ENCODE measurements around the gene HNF1B. TPM values are rescaled to one million over a fixed set of nuclear protein-coding genes. Genes with fewer than 3 reads are reported as not detected.

Gene HNF1B
- total RNA-seq, 1 donor from 2014 or later = 4.6 TPM

- peaks cover 51% of the 10 kb centered on the region for H3K4me1 Mint-ChIP-seq (ENCODE audit: low read depth)
- peak overlapping the region; percentile 11 for H3K4me3 Mint-ChIP-seq (ENCODE audit: low read depth)
- intact Hi-C loops (cut with micrococcal nuclease) = loop anchor here (1.0 to 5.0 kb wide), 4 partner anchors 9 to 73 kb away; no protein-coding TSS in a partner anchor
- H3K9me3 Mint-ChIP-seq = no peaks in the 10 kb centered on the region
- peak; percentile 37 for DNase-seq (ENCODE audit: low spot score)
- peak overlapping the region; percentile 88 for H3K27ac Mint-ChIP-seq
- H3K36me3 Mint-ChIP-seq (ENCODE audit: low read depth) = no peaks in the 10 kb centered on the region
- H3K27me3 Mint-ChIP-seq (ENCODE audit: low read depth) = no peaks in the 10 kb centered on the region
Observed at GRCh38 chr17:37774504-37774903, 29.6 kb upstream of the HNF1B start.

GRCh38 chr17:37772982-37773381, 28.1 kb upstream of the HNF1B start:
- Mint-ChIP-seq H3K27me3 (ENCODE audit: low read depth) (no peaks in the 10 kb centered on the region), H3K27ac (peak overlapping the region; percentile 88), H3K4me3 (ENCODE audit: low read depth) (peak overlapping the region; percentile 10), H3K4me1 (ENCODE audit: low read depth) (peaks cover 51% of the 10 kb centered on the region), H3K9me3 (no peaks in the 10 kb centered on the region), H3K36me3 (ENCODE audit: low read depth) (no peaks in the 10 kb centered on the region)
- DNase-seq (ENCODE audit: low spot score) = no peak
- intact Hi-C loops (cut with micrococcal nuclease) = loop anchor here (1.0 to 5.0 kb wide), 4 partner anchors 12 to 74 kb away; no protein-coding TSS in a partner anchor

GRCh38 chr17:37770631-37771518, 26.0 kb upstream of the HNF1B start:
- no peak for DNase-seq (ENCODE audit: low spot score)
- Mint-ChIP-seq H3K9me3 (no peaks in the 10 kb centered on the region), H3K4me3 (ENCODE audit: low read depth) (no peak overlapping the region), H3K27me3 (ENCODE audit: low read depth) (peaks cover 8% of the 10 kb centered on the region), H3K27ac (no peak overlapping the region), H3K4me1 (ENCODE audit: low read depth) (peaks cover 63% of the 10 kb centered on the region), H3K36me3 (ENCODE audit: low read depth) (no peaks in the 10 kb centered on the region)
- intact Hi-C loops (cut with micrococcal nuclease) = loop anchor here (5.0 kb wide), 3 partner anchors 61 to 76 kb away; no protein-coding TSS in a partner anchor

GRCh38 chr17:37769050-37769449, 24.2 kb upstream of the HNF1B start:
- DNase-seq (ENCODE audit: low spot score) = no peak
- intact Hi-C loops (cut with micrococcal nuclease) = no loop called here
- Mint-ChIP-seq H3K36me3 (ENCODE audit: low read depth) (no peaks in the 10 kb centered on the region), H3K4me3 (ENCODE audit: low read depth) (no peak overlapping the region), H3K27me3 (ENCODE audit: low read depth) (peaks cover 8% of the 10 kb centered on the region), H3K4me1 (ENCODE audit: low read depth) (peaks cover 67% of the 10 kb centered on the region), H3K27ac (no peak overlapping the region), H3K9me3 (no peaks in the 10 kb centered on the region)

- H3K4me1 Mint-ChIP-seq (ENCODE audit: low read depth) = peaks cover 64% of the 10 kb centered on the region
- no peaks in the 10 kb centered on the region for H3K36me3 Mint-ChIP-seq (ENCODE audit: low read depth)
- no peak overlapping the region for H3K27ac Mint-ChIP-seq
- no peaks in the 10 kb centered on the region for H3K9me3 Mint-ChIP-seq
- peaks cover 8% of the 10 kb centered on the region for H3K27me3 Mint-ChIP-seq (ENCODE audit: low read depth)
- H3K4me3 Mint-ChIP-seq (ENCODE audit: low read depth) = no peak overlapping the region
- no peak for DNase-seq (ENCODE audit: low spot score)
- intact Hi-C loops (cut with micrococcal nuclease) = no loop called here
Observed at GRCh38 chr17:37768438-37768837, 23.6 kb upstream of the HNF1B start.

GRCh38 chr17:37766971-37767370, 22.1 kb upstream of the HNF1B start:
- Mint-ChIP-seq H3K9me3 (no peaks in the 10 kb centered on the region), H3K4me3 (ENCODE audit: low read depth) (no peak overlapping the region), H3K4me1 (ENCODE audit: low read depth) (peaks cover 60% of the 10 kb centered on the region), H3K27ac (peak overlapping the region; percentile 1), H3K36me3 (ENCODE audit: low read depth) (no peaks in the 10 kb centered on the region), H3K27me3 (ENCODE audit: low read depth) (peaks cover 8% of the 10 kb centered on the region)
- no peak for DNase-seq (ENCODE audit: low spot score)
- intact Hi-C loops (cut with micrococcal nuclease) = no loop called here

GRCh38 chr17:37764383-37764782, 19.5 kb upstream of the HNF1B start:
- DNase-seq (ENCODE audit: low spot score) = no peak
- no peaks in the 10 kb centered on the region for H3K36me3 Mint-ChIP-seq (ENCODE audit: low read depth)
- H3K27me3 Mint-ChIP-seq (ENCODE audit: low read depth) = peaks cover 8% of the 10 kb centered on the region
- H3K4me1 Mint-ChIP-seq (ENCODE audit: low read depth) = peaks cover 66% of the 10 kb centered on the region
- H3K27ac Mint-ChIP-seq = peak overlapping the region; percentile 16
- no peak overlapping the region for H3K4me3 Mint-ChIP-seq (ENCODE audit: low read depth)
- intact Hi-C loops (cut with micrococcal nuclease) = loop anchor here (5.0 kb wide), 1 partner anchor 157 kb away; the partner anchor contains the start of gene SYNRG
- H3K9me3 Mint-ChIP-seq = no peaks in the 10 kb centered on the region

- no peaks in the 10 kb centered on the region for H3K9me3 Mint-ChIP-seq
- intact Hi-C loops (cut with micrococcal nuclease) = loop anchor here (5.0 kb wide), 1 partner anchor 155 kb away; the partner anchor contains the start of gene SYNRG
- no peak for DNase-seq (ENCODE audit: low spot score)
- H3K4me3 Mint-ChIP-seq (ENCODE audit: low read depth) = no peak overlapping the region
- peaks cover 7% of the 10 kb centered on the region for H3K27me3 Mint-ChIP-seq (ENCODE audit: low read depth)
- no peak overlapping the region for H3K27ac Mint-ChIP-seq
- H3K36me3 Mint-ChIP-seq (ENCODE audit: low read depth) = no peaks in the 10 kb centered on the region
- peaks cover 63% of the 10 kb centered on the region for H3K4me1 Mint-ChIP-seq (ENCODE audit: low read depth)
Observed at GRCh38 chr17:37762666-37763065, 17.8 kb upstream of the HNF1B start.

GRCh38 chr17:37761961-37762360, 17.1 kb upstream of the HNF1B start:
- peaks cover 2% of the 10 kb centered on the region for H3K27me3 Mint-ChIP-seq (ENCODE audit: low read depth)
- H3K4me1 Mint-ChIP-seq (ENCODE audit: low read depth) = peaks cover 58% of the 10 kb centered on the region
- DNase-seq (ENCODE audit: low spot score) = no peak
- H3K27ac Mint-ChIP-seq = peak overlapping the region; percentile 24
- H3K36me3 Mint-ChIP-seq (ENCODE audit: low read depth) = no peaks in the 10 kb centered on the region
- intact Hi-C loops (cut with micrococcal nuclease) = loop anchor here (1.0 to 5.0 kb wide), 3 partner anchors 11 to 155 kb away; partner anchors contain the start of gene SYNRG
- no peaks in the 10 kb centered on the region for H3K9me3 Mint-ChIP-seq
- H3K4me3 Mint-ChIP-seq (ENCODE audit: low read depth) = no peak overlapping the region

- Mint-ChIP-seq H3K27me3 (ENCODE audit: low read depth) (no peaks in the 10 kb centered on the region), H3K4me3 (ENCODE audit: low read depth) (no peak overlapping the region), H3K4me1 (ENCODE audit: low read depth) (peaks cover 52% of the 10 kb centered on the region), H3K9me3 (no peaks in the 10 kb centered on the region), H3K27ac (peak overlapping the region; percentile 67), H3K36me3 (ENCODE audit: low read depth) (no peaks in the 10 kb centered on the region)
- no peak for DNase-seq (ENCODE audit: low spot score)
- intact Hi-C loops (cut with micrococcal nuclease) = loop anchor here (1.0 to 5.0 kb wide), 3 partner anchors 12 to 154 kb away; partner anchors contain the start of gene SYNRG
Observed at GRCh38 chr17:37761059-37761458, 16.2 kb upstream of the HNF1B start.

- H3K4me1 Mint-ChIP-seq (ENCODE audit: low read depth) = peaks cover 42% of the 10 kb centered on the region
- H3K4me3 Mint-ChIP-seq (ENCODE audit: low read depth) = no peak overlapping the region
- no peak overlapping the region for H3K27ac Mint-ChIP-seq
- intact Hi-C loops (cut with micrococcal nuclease) = no loop called here
- no peaks in the 10 kb centered on the region for H3K36me3 Mint-ChIP-seq (ENCODE audit: low read depth)
- H3K27me3 Mint-ChIP-seq (ENCODE audit: low read depth) = no peaks in the 10 kb centered on the region
- no peaks in the 10 kb centered on the region for H3K9me3 Mint-ChIP-seq
- DNase-seq (ENCODE audit: low spot score) = no peak
Observed at GRCh38 chr17:37759014-37759637, 14.3 kb upstream of the HNF1B start.

GRCh38 chr17:37756051-37756450, 11.2 kb upstream of the HNF1B start:
- Mint-ChIP-seq H3K27ac (no peak overlapping the region), H3K4me1 (ENCODE audit: low read depth) (peaks cover 46% of the 10 kb centered on the region), H3K36me3 (ENCODE audit: low read depth) (no peaks in the 10 kb centered on the region), H3K27me3 (ENCODE audit: low read depth) (peaks cover 2% of the 10 kb centered on the region), H3K4me3 (ENCODE audit: low read depth) (no peak overlapping the region), H3K9me3 (no peaks in the 10 kb centered on the region)
- DNase-seq (ENCODE audit: low spot score) = no peak
- intact Hi-C loops (cut with micrococcal nuclease) = no loop called here

GRCh38 chr17:37755455-37755854, 10.6 kb upstream of the HNF1B start:
- Mint-ChIP-seq H3K27me3 (ENCODE audit: low read depth) (peaks cover 2% of the 10 kb centered on the region), H3K4me3 (ENCODE audit: low read depth) (no peak overlapping the region), H3K4me1 (ENCODE audit: low read depth) (peaks cover 49% of the 10 kb centered on the region), H3K36me3 (ENCODE audit: low read depth) (no peaks in the 10 kb centered on the region), H3K27ac (no peak overlapping the region), H3K9me3 (no peaks in the 10 kb centered on the region)
- no peak for DNase-seq (ENCODE audit: low spot score)
- intact Hi-C loops (cut with micrococcal nuclease) = no loop called here
